Measurements from ENCODE around the gene HACD2. TPM values are rescaled to one million over a fixed set of nuclear protein-coding genes. Genes with fewer than 3 reads are reported as not detected.

HACD2 gene
- total and polyA plus RNA-seq, 10 of the 15 experiments (the other 5 are each of a cell fraction or from before 2014, with no cell fraction given): 9.1 to 30.0 (median 18.8) TPM

DNA sequence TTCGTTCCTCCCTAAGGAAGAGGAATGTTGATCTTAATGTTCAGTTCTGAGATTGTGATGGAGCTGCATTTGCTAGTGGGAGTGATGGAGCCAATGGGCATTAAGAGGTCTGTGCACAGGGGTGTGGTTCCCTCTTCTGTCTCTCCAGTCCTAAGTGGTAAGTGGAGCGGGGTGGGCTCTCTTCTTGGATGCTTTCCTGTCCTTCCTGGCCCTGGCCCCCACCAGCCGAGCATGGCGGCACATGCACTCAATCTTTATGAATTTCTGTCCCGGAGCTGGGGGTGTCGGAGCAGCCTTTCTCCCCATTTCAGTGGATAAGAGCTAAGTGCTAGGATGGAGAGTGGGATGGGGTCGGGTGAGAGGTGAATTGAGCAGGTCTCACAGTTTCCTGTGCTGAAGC, 98.4 kb downstream of the HACD2 start:
- Histone ChIP-seq H3K79me2 (ENCODE audit: control insufficient read depth, insufficient read depth, low read length) (no peaks in the 10 kb centered on the region), H3K27ac (ENCODE audit: control insufficient read depth, insufficient read depth) (no peak overlapping the region), H3K4me1 (ENCODE audit: control insufficient read depth, insufficient read depth, low read length) (no peaks in the 10 kb centered on the region), H3K9ac (ENCODE audit: control insufficient read depth, insufficient read depth, low read length) (no peak overlapping the region), H4K20me1 (ENCODE audit: control insufficient read depth, insufficient read depth) (no peaks in the 10 kb centered on the region), H3K9me3 (replicated peaks; ENCODE audit: control insufficient read depth, insufficient read depth, low read length) (no peaks in the 10 kb centered on the region), H3K4me3 (no peak overlapping the region), H3K36me3 (ENCODE audit: control insufficient read depth in 2 of 2, insufficient read depth in 2 of 2, low read length in 1 of 2) (peaks cover 0 to 1% of the 10 kb centered on the region in 2 experiments; a peak in 1 of 4 replicates), H2AFZ (ENCODE audit: control insufficient read depth, low read depth, low read length) (no peak overlapping the region), H3K4me2 (ENCODE audit: control insufficient read depth, insufficient read depth) (no peak overlapping the region), H3K27me3 (replicated peaks in 1 of 2; ENCODE audit: control insufficient read depth in 2 of 2, insufficient read depth in 2 of 2, low read length in 1 of 2) (no peaks in the 10 kb centered on the region)
- intact Hi-C loops (cut with micrococcal nuclease; ENCODE audit: unreplicated experiment): no loop called here
- ChIA-PET RAD21 (ENCODE audit: unreplicated experiment) (no interaction called here), POLR2A (no interaction called here), CTCF (no interaction called here), SMC1A (ENCODE audit: uncharacterized antibody, unreplicated experiment) (no interaction called here)
- TF ChIP-seq ATF7 (IDR thresholded peaks at IDR 0.05; ENCODE audit: low read depth) (no peak), JUND (IDR thresholded peaks at IDR 0.05; ENCODE audit: low read depth, low read length) (no peak)
- TF ChIP-seq, protein P1, sequence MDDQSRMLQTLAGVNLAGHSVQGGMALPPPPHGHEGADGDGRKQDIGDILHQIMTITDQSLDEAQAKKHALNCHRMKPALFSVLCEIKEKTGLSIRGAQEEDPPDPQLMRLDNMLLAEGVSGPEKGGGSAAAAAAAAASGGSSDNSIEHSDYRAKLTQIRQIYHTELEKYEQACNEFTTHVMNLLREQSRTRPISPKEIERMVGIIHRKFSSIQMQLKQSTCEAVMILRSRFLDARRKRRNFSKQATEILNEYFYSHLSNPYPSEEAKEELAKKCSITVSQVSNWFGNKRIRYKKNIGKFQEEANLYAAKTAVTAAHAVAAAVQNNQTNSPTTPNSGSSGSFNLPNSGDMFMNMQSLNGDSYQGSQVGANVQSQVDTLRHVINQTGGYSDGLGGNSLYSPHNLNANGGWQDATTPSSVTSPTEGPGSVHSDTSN (IDR thresholded peaks at IDR 0.05; ENCODE audit: insufficient replicate concordance, low read depth, low read length): no peak
- in situ Hi-C loops (cut with MboI): loop anchor here (5.0 kb wide), 1 partner anchor 159 kb away; no protein-coding TSS in a partner anchor
- no peak for DNase-seq (ENCODE audit: low read depth, low spot score)
- 45% methylated on average over 7 of the region's 7 CpGs for WGBS (ENCODE audit: insufficient coverage, insufficient replicate concordance, low lambda C conversion rate, missing lambda C conversion rate)
- ATAC-seq: no peak
- FAIRE-seq: no peak
- BruUV-seq (replicated peaks): no TSS peak

DNA sequence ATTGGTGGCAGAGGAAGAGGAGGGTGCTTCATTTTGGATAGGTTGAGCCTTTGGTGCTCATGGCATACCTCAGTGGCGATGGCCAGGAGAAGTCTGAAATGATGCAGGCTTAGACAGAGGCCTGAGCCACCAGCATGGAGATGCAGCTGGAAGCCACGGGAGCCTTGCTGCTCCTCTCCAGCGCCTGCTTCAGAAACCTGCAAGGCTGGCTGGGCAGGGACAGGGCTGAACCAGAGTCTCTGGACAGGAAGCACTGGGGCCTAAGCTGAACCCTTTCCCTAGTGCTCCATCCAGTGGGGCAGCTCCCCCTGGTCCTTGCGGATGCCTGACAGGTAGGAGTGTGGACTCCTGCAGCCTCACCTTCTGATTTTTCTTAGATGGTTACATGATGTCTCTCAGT, 99.3 kb downstream of the HACD2 start:
- DNase-seq (ENCODE audit: low read depth, low spot score): no peak
- no peak overlapping the region for H3K9ac ChIP-seq (ENCODE audit: control insufficient read depth, insufficient read depth, low read length)
- FAIRE-seq: no peak
- ChIA-PET RAD21 (ENCODE audit: unreplicated experiment) (no interaction called here), CTCF (no interaction called here), SMC1A (ENCODE audit: uncharacterized antibody, unreplicated experiment) (no interaction called here), POLR2A (no interaction called here)
- H3K9me3 ChIP-seq (replicated peaks; ENCODE audit: control insufficient read depth, insufficient read depth, low read length): no peaks in the 10 kb centered on the region
- in situ Hi-C loops (cut with MboI) (loop anchor here (5.0 kb wide), 1 partner anchor 158 kb away; no protein-coding TSS in a partner anchor), intact Hi-C loops (cut with micrococcal nuclease; ENCODE audit: unreplicated experiment) (no loop called here)
- WGBS (ENCODE audit: insufficient coverage, insufficient replicate concordance, low lambda C conversion rate, missing lambda C conversion rate): 49% methylated on average over 4 of the region's 4 CpGs
- no TSS peak for BruUV-seq (replicated peaks)
- H3K27ac ChIP-seq (ENCODE audit: control insufficient read depth, insufficient read depth): no peak overlapping the region
- no peaks in the 10 kb centered on the region for H3K4me1 ChIP-seq (ENCODE audit: control insufficient read depth, insufficient read depth, low read length)
- no peaks in the 10 kb centered on the region for H4K20me1 ChIP-seq (ENCODE audit: control insufficient read depth, insufficient read depth)
- no peaks in the 10 kb centered on the region for H3K79me2 ChIP-seq (ENCODE audit: control insufficient read depth, insufficient read depth, low read length)
- peaks cover 0 to 1% of the 10 kb centered on the region in 2 experiments; a peak in 1 of 4 replicates for H3K36me3 ChIP-seq (ENCODE audit: control insufficient read depth in 2 of 2, insufficient read depth in 2 of 2, low read length in 1 of 2)
- no peak overlapping the region for H3K4me3 ChIP-seq
- no peak for ATAC-seq
- no peak overlapping the region for H2AFZ ChIP-seq (ENCODE audit: control insufficient read depth, low read depth, low read length)
- H3K27me3 ChIP-seq (replicated peaks in 1 of 2; ENCODE audit: control insufficient read depth in 2 of 2, insufficient read depth in 2 of 2, low read length in 1 of 2): no peaks in the 10 kb centered on the region
- no peak overlapping the region for H3K4me2 ChIP-seq (ENCODE audit: control insufficient read depth, insufficient read depth)
- no peak for TF ChIP-seq NFYB (IDR thresholded peaks at IDR 0.05; ENCODE audit: insufficient read depth, low read depth, low read length)
- TF ChIP-seq CBFB (IDR thresholded peaks at IDR 0.05; ENCODE audit: low read depth): no peak
- no peak for TF ChIP-seq TARDBP (IDR thresholded peaks at IDR 0.05; ENCODE audit: borderline replicate concordance)
- TF ChIP-seq RFX5 (IDR thresholded peaks at IDR 0.05; ENCODE audit: low read depth, low read length): no peak
- no peak for TF ChIP-seq SMAD5 (IDR thresholded peaks at IDR 0.05; ENCODE audit: low read depth)
- TF ChIP-seq, protein P2, sequence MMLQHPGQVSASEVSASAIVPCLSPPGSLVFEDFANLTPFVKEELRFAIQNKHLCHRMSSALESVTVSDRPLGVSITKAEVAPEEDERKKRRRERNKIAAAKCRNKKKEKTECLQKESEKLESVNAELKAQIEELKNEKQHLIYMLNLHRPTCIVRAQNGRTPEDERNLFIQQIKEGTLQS (IDR thresholded peaks at IDR 0.05; ENCODE audit: borderline replicate concordance, extremely low read depth, low read depth, low read length): no peak
- TF ChIP-seq, protein P3, sequence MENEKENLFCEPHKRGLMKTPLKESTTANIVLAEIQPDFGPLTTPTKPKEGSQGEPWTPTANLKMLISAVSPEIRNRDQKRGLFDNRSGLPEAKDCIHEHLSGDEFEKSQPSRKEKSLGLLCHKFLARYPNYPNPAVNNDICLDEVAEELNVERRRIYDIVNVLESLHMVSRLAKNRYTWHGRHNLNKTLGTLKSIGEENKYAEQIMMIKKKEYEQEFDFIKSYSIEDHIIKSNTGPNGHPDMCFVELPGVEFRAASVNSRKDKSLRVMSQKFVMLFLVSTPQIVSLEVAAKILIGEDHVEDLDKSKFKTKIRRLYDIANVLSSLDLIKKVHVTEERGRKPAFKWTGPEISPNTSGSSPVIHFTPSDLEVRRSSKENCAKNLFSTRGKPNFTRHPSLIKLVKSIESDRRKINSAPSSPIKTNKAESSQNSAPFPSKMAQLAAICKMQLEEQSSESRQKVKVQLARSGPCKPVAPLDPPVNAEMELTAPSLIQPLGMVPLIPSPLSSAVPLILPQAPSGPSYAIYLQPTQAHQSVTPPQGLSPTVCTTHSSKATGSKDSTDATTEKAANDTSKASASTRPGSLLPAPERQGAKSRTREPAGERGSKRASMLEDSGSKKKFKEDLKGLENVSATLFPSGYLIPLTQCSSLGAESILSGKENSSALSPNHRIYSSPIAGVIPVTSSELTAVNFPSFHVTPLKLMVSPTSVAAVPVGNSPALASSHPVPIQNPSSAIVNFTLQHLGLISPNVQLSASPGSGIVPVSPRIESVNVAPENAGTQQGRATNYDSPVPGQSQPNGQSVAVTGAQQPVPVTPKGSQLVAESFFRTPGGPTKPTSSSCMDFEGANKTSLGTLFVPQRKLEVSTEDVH (IDR thresholded peaks at IDR 0.05; ENCODE audit: low read depth, partially characterized antibody): no peak
- no peak for TF ChIP-seq ESRRA (IDR thresholded peaks at IDR 0.05; ENCODE audit: low read length)
